Mononuclear cell (primary cell): Measurements from ENCODE around the gene CLDN19. TPM values are rescaled to one million over a fixed set of nuclear protein-coding genes. Genes with fewer than 3 reads are reported as not detected.
"Not testable (repeated sequence)": the region's sequence is repeated elsewhere in the genome, so short reads cannot be mapped to it uniquely, and the experiment has no call there.

Source experiments
- H3K27me3 ChIP-seq: 2 replicates; pipeline ENCODE4 v1.6.0; 2011; ENCODE audit warnings: low read length, control low read depth; ENCODE audit not compliant: insufficient read depth
- H3K4me1 ChIP-seq: 2 replicates; pipeline ENCODE4 v1.5.1; 2011; ENCODE audit warnings: mild to moderate bottlenecking, low read length, control low read depth; ENCODE audit not compliant: insufficient read depth
- H3K4me3 ChIP-seq: 2 replicates; pipeline ENCODE4 v1.5.1; 2011; ENCODE audit warnings: mild to moderate bottlenecking, low read length, moderate library complexity
- H3K9me3 ChIP-seq: 2 replicates; pipeline ENCODE4 v1.5.1; 2011; ENCODE audit warnings: low read depth, mild to moderate bottlenecking, control low read depth, low read length
- total RNA-seq: library from RNA; depleted of rRNA; stranded (reverse); fragments of >200 nt; gene quantifications from one replicate; pipeline ENCODE4 v1.2.3, GENCODE V29; 2012

Gene CLDN19
- total RNA-seq, 1 donor: under 0.01 TPM

DNA sequence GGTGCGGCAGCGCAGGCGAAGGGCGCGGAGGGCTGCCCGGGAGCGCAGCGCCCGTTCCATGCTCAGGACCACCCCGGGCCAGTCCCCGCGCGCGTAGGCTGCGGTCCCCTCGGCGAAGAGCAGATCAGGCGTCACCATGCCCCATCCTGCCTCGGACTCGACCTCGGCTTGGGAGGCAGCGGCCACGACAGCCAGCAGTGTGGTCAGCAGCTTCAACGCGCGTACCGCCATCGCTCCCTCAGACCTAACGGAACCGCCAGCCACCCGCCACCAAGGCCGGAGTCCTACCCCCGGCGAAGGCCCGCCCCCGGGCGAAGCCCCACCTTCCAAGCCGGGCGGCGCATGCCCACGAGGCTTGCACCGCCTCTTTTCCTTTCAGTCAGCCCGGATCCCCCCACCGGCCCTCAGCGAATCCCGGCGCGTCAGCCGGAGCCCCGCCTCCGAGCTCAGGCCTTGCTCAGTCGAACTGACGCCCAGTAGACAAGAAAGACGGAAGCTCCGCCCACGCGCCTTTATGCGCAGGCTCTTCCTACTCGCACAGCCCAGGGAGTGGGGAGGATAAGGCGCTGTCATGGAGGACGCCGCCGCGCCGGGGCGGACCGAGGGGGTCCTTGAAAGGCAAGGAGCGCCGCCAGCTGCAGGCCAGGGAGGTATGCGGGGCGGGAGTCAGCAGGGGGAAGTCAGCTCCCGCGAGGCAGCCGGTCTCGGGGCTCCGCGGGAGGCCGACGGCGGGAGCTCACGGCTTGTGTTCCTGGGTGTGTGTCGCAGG, 26.9 kb upstream of the CLDN19 start, which contains the start of the genes C1orf50 and P3H1:
C1orf50 (plus strand) TSS at position 509 of the 769 bp plus-strand sequence; CDS start at position 572, 63 bp downstream.
P3H1 (minus strand) TSS at position 288 of the 769 bp plus-strand sequence; CDS start at position 231, 57 bp downstream.
- Histone ChIP-seq H3K4me3 (peak within 1 kb of the TSS; percentile 91), H3K9me3 (no peaks in the 10 kb centered on the region), H3K27me3 (no peaks in the 10 kb centered on the region), H3K4me1 (peaks cover 47% of the 10 kb centered on the region)

- H3K9me3 ChIP-seq: no peaks in the 10 kb centered on the region
- no peaks in the 10 kb centered on the region for H3K27me3 ChIP-seq
- peak overlapping the region; percentile 91 for H3K4me3 ChIP-seq
- peaks cover 47% of the 10 kb centered on the region for H3K4me1 ChIP-seq
These were observed 26.1 kb upstream of the CLDN19 start for GRCh38 chr1:42765832-42766740.

DNA sequence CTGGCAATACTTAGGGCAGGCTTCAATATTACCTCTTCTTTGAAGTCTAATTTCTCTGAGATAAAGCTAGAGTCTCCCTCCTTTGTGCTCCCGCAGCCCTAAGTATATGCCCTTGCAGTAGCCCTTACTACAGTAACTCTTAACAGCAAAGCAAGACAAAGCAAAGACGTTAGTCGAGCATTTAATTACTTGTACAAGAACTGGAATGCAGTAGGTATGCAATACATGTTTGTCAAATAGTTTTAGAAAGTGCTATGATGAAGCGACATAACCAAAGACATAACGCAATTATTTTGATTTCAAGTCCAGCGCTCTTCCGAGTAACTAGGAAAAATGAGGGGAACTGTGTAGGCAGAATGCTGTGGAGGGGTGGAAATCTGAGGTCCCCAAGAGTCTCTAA, 25.2 kb upstream of the CLDN19 start:
- H3K9me3 ChIP-seq: no peaks in the 10 kb centered on the region
- no peak overlapping the region for H3K4me3 ChIP-seq

DNA sequence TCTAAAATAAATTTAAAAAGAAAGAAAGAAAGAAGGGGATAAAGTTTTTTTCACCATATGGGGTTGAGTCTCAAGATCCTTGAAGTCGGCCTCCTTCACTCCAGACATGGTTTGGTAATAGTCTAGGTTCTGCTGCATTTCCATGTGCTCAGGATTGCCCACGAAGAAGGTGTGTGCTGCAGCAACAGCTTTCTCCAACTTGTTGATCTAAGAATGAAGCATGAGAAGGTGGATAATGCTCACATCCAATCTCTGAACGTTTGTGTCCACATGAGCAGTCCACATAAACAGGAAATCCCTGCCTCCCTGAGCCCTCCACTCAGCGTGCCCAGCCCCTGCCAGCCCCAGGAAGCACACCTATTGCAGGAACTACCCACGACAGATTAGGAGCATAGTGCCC, 22.2 kb upstream of the CLDN19 start:
- no peaks in the 10 kb centered on the region for H3K9me3 ChIP-seq
- H3K27me3 ChIP-seq: no peaks in the 10 kb centered on the region
- H3K4me3 ChIP-seq: no peak overlapping the region
- peaks cover 33% of the 10 kb centered on the region for H3K4me1 ChIP-seq

More for the DNA sequence above, 25.2 kb upstream of the CLDN19 start:
- H3K4me1 ChIP-seq: peaks cover 47% of the 10 kb centered on the region
- H3K27me3 ChIP-seq: no peaks in the 10 kb centered on the region

DNA sequence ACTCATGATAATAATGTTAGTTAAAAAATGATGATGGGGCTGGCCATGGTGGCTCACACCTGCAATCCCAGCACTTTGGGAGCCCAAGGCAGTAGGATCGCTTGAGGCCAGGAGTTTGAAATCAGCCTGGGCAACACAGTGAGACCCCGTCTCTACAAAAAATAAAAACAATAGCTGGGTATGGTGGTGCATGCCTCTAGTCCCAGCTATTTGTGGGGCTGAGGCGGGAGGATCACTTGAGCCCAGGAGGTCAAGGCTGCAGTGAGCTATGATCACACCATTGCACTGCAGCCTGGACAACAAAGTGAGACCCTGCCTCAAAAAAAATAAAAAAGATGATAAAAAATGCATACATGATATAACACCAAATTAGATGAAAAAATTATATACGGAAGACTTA, 21.5 kb upstream of the CLDN19 start:
- Histone ChIP-seq H3K4me3 (no peak overlapping the region), H3K4me1 (peaks cover 33% of the 10 kb centered on the region), H3K9me3 (no peaks in the 10 kb centered on the region), H3K27me3 (no peaks in the 10 kb centered on the region)

DNA sequence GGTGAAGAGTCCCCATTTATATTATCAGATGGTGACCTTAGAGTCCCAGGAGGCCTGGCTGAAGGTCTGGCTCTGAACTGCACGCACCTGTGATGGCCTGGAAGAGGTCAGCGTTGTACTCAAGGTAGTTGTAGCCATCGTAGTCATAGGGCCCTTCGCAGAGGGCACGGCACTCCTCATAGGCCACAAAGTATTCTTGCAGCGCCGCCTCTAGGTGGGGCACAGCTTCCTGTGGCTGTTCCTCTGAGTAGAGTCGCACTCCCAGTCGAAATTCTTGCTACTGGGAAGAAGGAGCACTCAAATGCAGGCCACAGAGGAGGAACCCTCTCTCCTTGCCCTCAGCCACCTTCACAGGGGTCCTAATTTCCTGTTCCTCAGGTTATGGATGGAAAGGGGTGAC, 19.1 kb upstream of the CLDN19 start:
- H3K9me3 ChIP-seq: no peaks in the 10 kb centered on the region
- H3K27me3 ChIP-seq: no peaks in the 10 kb centered on the region
- H3K4me1 ChIP-seq: peaks cover 14% of the 10 kb centered on the region
- no peak overlapping the region for H3K4me3 ChIP-seq

DNA sequence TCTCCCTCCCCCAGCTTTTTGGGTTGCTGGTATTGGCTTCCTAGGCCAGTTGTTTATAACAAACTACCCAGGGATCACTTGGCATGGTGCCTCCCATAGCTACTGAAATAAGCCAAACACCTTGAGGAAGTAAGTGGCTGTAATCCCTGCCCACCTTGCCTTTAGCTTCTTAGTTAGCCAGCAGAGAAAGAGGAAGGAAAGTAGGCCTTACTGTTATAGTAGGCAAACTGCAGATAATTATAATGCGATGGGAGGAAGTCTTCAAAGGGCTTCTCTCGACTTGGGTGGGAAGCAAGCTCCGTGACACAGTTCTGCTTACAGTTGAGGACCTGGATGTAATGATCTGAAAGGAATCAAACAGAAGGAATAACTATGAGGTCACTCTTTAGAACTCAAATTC, 18.6 kb upstream of the CLDN19 start:
- H3K4me1 ChIP-seq: peaks cover 14% of the 10 kb centered on the region

GRCh38 chr1:42757892-42758275, 17.8 kb upstream of the CLDN19 start:
- H3K4me1 ChIP-seq: peaks cover 14% of the 10 kb centered on the region
- no peaks in the 10 kb centered on the region for H3K27me3 ChIP-seq
- no peak overlapping the region for H3K4me3 ChIP-seq
- no peaks in the 10 kb centered on the region for H3K9me3 ChIP-seq

More for the DNA sequence above, 18.6 kb upstream of the CLDN19 start:
- H3K4me3 ChIP-seq: no peak overlapping the region
- H3K9me3 ChIP-seq: no peaks in the 10 kb centered on the region
- no peaks in the 10 kb centered on the region for H3K27me3 ChIP-seq

DNA sequence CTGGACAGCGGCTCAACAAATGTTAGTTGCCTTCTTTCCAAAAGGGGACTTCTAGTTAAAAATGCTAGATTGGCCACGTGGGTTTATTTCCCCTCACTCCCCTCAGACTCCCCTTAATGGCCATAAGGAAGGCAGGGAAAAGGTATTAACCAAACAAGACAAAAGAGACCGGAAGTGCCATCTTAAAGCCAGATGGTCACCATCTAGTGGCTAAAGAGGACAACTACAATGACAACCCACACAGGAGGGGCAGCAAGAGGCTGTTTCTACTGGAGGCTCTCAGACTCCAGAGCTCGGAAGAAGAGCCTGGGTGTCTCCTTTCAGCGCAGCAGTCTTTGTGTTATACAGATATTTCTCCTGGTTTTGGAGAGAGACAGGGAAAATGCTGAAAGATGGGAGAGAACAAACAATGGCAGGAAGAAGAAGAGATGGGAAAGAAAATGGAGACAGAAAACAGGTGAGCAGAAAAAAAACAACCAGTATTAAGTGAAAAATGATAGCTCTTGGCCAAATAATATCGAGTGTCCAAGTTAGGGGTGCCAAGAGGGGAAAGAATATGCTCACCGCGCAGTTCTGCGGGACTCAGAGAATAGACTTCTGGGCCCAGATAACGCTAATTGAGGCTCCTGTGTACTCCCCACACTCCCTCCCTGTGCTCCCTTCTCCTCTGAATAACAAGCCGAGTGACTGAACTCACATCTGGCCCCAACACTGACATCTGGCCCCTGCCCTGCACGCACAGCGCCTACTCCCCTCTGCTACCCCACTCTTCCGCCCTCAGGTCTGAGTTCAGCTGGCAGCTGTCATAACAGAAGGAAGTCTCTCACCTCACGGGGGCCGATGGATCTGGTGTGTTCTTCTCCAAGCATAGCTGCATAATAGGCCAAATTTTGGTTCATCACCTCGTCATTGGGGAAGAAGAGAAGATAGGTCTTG, 17.2 kb upstream of the CLDN19 start:
- no peaks in the 10 kb centered on the region for H3K27me3 ChIP-seq

DNA sequence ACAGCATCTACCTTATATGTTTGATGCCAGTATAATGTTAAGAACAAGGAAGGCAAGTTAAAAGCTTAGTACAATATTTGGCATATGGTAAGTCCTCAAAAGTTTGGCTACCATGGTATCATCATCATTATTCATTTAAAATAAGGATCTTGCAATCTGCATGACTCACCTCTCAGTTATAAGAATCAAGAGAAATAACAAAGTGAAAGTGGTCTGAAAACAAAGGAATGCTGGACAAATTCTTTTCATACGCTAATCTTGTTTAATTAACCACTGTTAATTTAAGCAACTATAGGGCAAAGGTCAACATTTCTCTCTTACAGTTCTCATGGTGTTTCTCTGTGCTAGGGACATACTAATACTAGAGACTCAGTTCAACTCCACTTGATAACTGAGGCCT, 13.0 kb upstream of the CLDN19 start:
- Histone ChIP-seq H3K4me1 (peaks cover 16% of the 10 kb centered on the region), H3K9me3 (no peaks in the 10 kb centered on the region), H3K4me3 (no peak overlapping the region), H3K27me3 (no peaks in the 10 kb centered on the region)

More for the DNA sequence above, 17.2 kb upstream of the CLDN19 start:
- no peak overlapping the region for H3K4me3 ChIP-seq
- H3K9me3 ChIP-seq: no peaks in the 10 kb centered on the region
- H3K4me1 ChIP-seq: peaks cover 8% of the 10 kb centered on the region

DNA sequence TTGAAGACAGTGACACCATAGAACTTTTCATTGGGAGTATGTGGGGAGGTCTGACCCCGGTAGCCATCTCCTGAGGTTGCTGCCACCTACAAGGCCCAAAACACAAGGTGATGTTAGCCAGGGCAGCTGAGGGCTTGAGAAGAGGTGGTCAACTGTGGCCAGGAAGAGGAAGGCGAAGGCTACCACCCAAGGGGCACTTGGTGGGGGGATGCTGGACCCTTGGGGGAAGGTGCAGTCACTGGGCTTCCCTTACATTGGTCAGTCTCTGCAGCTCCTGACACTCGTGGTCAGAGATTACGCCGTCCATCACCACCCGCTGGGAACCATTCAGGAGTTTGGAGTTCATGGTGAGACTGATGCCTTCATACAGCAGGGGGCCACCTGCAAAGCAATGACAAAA, 12.2 kb upstream of the CLDN19 start:
- no peak overlapping the region for H3K4me3 ChIP-seq
- no peaks in the 10 kb centered on the region for H3K9me3 ChIP-seq
- no peaks in the 10 kb centered on the region for H3K27me3 ChIP-seq
- H3K4me1 ChIP-seq: peaks cover 18% of the 10 kb centered on the region

- peaks cover 18% of the 10 kb centered on the region for H3K4me1 ChIP-seq
- H3K9me3 ChIP-seq, H3K4me3 ChIP-seq, H3K27me3 ChIP-seq: not testable (repeated sequence)
These were observed 11.6 kb upstream of the CLDN19 start for GRCh38 chr1:42751511-42752070.

DNA sequence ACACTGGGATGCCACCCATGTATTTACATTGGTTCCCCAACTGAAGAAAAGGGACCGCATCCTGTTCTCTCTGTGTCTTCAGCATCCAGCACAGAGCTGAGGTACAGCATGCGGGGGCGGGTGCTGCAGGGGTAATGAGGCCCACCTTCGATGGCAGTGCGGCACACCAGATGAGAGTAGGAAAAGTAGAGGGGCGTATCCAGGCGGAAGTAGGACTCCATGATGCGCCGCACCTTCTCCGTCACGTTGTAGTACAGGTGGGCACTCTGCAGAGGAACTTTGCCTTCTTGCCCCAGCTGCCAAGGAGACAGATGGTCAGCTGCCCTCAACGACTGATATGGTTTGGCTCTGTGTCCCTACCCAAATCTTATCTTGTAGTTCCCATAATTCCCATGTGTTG, 10.0 kb upstream of the CLDN19 start:
- Histone ChIP-seq H3K9me3 (no peaks in the 10 kb centered on the region), H3K27me3 (no peaks in the 10 kb centered on the region), H3K4me1 (peaks cover 18% of the 10 kb centered on the region), H3K4me3 (no peak overlapping the region)
